Transverse colon (tissue), 4 donors: ENCODE measurements around the gene GUCY1B1.

Experiments used
- CTCF ChIP-seq, 5 experiments: fragments of 200-600 bp in 3 of 5; fragments of 450-650 bp in 2 of 5; sonication (generic) in 3 of 5; IDR thresholded peaks; 1 replicate in 2 of 5; 2 replicates in 3 of 5; pipeline ENCODE4 v1.5.1; 2016 to 2017; ENCODE audit warnings: antibody characterized with exemption in 5 of 5, inconsistent platforms in 3 of 5, mild to moderate bottlenecking in 2 of 5, moderate library complexity in 1 of 5
- EP300 ChIP-seq: sonication (generic); formaldehyde crosslinking; IDR thresholded peaks from one replicate; pipeline ENCODE4 v1.6.1; 2017; ENCODE audit warnings: antibody characterized with exemption, low read depth
- POLR2A ChIP-seq: fragments of 450-650 bp; IDR thresholded peaks from one replicate; pipeline ENCODE4 v1.6.1; 2016; ENCODE audit warnings: antibody characterized with exemption, mild to moderate bottlenecking, moderate library complexity
- POLR2AphosphoS5 ChIP-seq, 3 donors: sonication (generic); formaldehyde crosslinking; IDR thresholded peaks; one replicate each; pipeline ENCODE4 v1.6.1; 2016; ENCODE audit warnings: antibody characterized with exemption in 3 of 3

- no peak for TF ChIP-seq CTCF (IDR thresholded peaks at IDR 0.05)
- TF ChIP-seq POLR2A, result no peak
- TF ChIP-seq POLR2AphosphoS5 (IDR thresholded peaks at IDR 0.05), result no peak
- no peak for TF ChIP-seq EP300
Observed at GRCh38 chr4:155761047-155761446, 2.2 kb downstream of the GUCY1B1 start.
